AG04449 (cell line): ENCODE measurements around the gene DNAH7.
"Not testable (repeated sequence)": the region's sequence is repeated elsewhere in the genome, so short reads cannot be mapped to it uniquely, and the experiment has no call there.

ENCODE experiments used
- CTCF ChIA-PET: fragments of 350-600 bp; formaldehyde crosslinking; extraction: SDS; loops from one replicate; lab custom pipeline; 2021; ENCODE audit warnings: antibody characterized with exemption; lab: Yijun Ruan, JAX
- POLR2A ChIA-PET: fragments of 400-600, 350-600 bp; formaldehyde crosslinking; extraction: SDS; loops from one replicate; lab custom pipeline; 2020; ENCODE audit warnings: antibody characterized with exemption, inconsistent platforms; lab: Yijun Ruan, JAX
- DNase-seq: peaks from one replicate; pipeline ENCODE4 v3.0.0-alpha.2; 2010; ENCODE audit warnings: low read depth, low spot score
- H3K4me3 ChIP-seq: 2 replicates; pipeline ENCODE4 v1.5.1; 2011; ENCODE audit warnings: low read depth, mild to moderate bottlenecking, control low read depth, low read length
- CTCF ChIP-seq: IDR thresholded peaks from one replicate; pipeline ENCODE4 v1.5.1; 2011; ENCODE audit warnings: mild to moderate bottlenecking, moderate library complexity, low read length, control low read depth, inconsistent platforms; ENCODE audit not compliant: insufficient read depth; ENCODE audit errors: missing control alignments

DNAH7 gene

GRCh38 chr2:195937176-195937575 lies 131.5 kb downstream of the DNAH7 start:
- H3K4me3 ChIP-seq = no peak overlapping the region
- ChIA-PET CTCF (interaction anchor here (0.9 to 7.5 kb wide), 7 partner anchors 14 to 618 kb away, joined by 3 to 214 read pairs (median 4); no protein-coding TSS in a partner anchor), POLR2A (interaction anchor here (1.3 kb wide), 1 partner anchor 272 kb away, joined by 4 read pairs; no protein-coding TSS in a partner anchor)
- DNase-seq = no peak
- no peak for TF ChIP-seq CTCF

- ChIA-PET POLR2A (no interaction called here), CTCF (interaction anchor here (1.5 to 7.5 kb wide), 2 partner anchors 267 to 274 kb away, joined by 6 to 214 read pairs; no protein-coding TSS in a partner anchor)
- no peak for DNase-seq
- no peak for TF ChIP-seq CTCF
- no peak overlapping the region for H3K4me3 ChIP-seq
These were observed 134.2 kb downstream of the DNAH7 start for GRCh38 chr2:195934484-195934883.

- POLR2A ChIA-PET = no interaction called here
- no peak overlapping the region for H3K4me3 ChIP-seq
- no peak for DNase-seq
- CTCF ChIA-PET = interaction anchor here (0.6 kb wide), 1 partner anchor 138 kb away, joined by 3 read pairs; no protein-coding TSS in a partner anchor
- no peak for TF ChIP-seq CTCF
These were observed 139.1 kb downstream of the DNAH7 start for GRCh38 chr2:195929531-195929930.

- DNase-seq = no peak
- TF ChIP-seq CTCF = no peak
- H3K4me3 ChIP-seq = no peak overlapping the region
- CTCF ChIA-PET = interaction anchor here (1.0 to 1.1 kb wide), 2 partner anchors 13 to 261 kb away, joined by 4 to 6 read pairs; no protein-coding TSS in a partner anchor
- POLR2A ChIA-PET = no interaction called here
These were observed 143.5 kb downstream of the DNAH7 start for GRCh38 chr2:195925120-195925519.

GRCh38 chr2:195923889-195924288 lies 144.7 kb downstream of the DNAH7 start:
- H3K4me3 ChIP-seq = no peak overlapping the region
- ChIA-PET POLR2A (no interaction called here), CTCF (interaction anchor here (1.0 to 1.1 kb wide), 4 partner anchors 13 to 259 kb away, joined by 3 to 6 read pairs (median 4); no protein-coding TSS in a partner anchor)
- no peak for DNase-seq
- no peak for TF ChIP-seq CTCF

- CTCF ChIA-PET, H3K4me3 ChIP-seq, POLR2A ChIA-PET, DNase-seq: not testable (repeated sequence)
These were observed 151.5 kb downstream of the DNAH7 start for GRCh38 chr2:195917021-195917600.

- ChIA-PET CTCF (interaction anchor here (0.8 kb wide), 1 partner anchor 26 kb away, joined by 3 read pairs; no protein-coding TSS in a partner anchor), POLR2A (no interaction called here)
- H3K4me3 ChIP-seq = no peak overlapping the region
- no peak for TF ChIP-seq CTCF
- no peak for DNase-seq
These were observed 156.6 kb downstream of the DNAH7 start for GRCh38 chr2:195912079-195912478.
